HepG2 (cell line): ENCODE data around the gene CXADR. TPM values are rescaled to one million over a fixed set of nuclear protein-coding genes. Genes with fewer than 3 reads are reported as not detected.

Experiments used
- HIVEP1 ChIP-seq: sonication (generic); formaldehyde crosslinking; IDR thresholded peaks from 2 replicates; pipeline ENCODE4 v1.4.0; 2020; ENCODE audit warnings: mild to moderate bottlenecking, missing genetic modification reagents
- HNRNPK ChIP-seq: fragments of 200-400 bp; formaldehyde crosslinking; IDR thresholded peaks from 2 replicates; pipeline ENCODE4 v1.6.1; 2018; ENCODE audit warnings: low read length, low read depth, moderate library complexity, mild to moderate bottlenecking; ENCODE audit not compliant: poor library complexity, severe bottlenecking
- NCOA5 ChIP-seq: sonication (generic); formaldehyde crosslinking; IDR thresholded peaks from 2 replicates; pipeline ENCODE4 v1.4.0; 2020; ENCODE audit warnings: missing genetic modification reagents
- NFIB ChIP-seq: sonication (generic); formaldehyde crosslinking; IDR thresholded peaks from 2 replicates; pipeline ENCODE4 v1.9.0; 2021; ENCODE audit warnings: missing genetic modification reagents, mild to moderate bottlenecking, borderline replicate concordance
- PCBP1 ChIP-seq: fragments of 200-400 bp; formaldehyde crosslinking; IDR thresholded peaks from 2 replicates; pipeline ENCODE4 v1.6.1; 2017; ENCODE audit warnings: mild to moderate bottlenecking, low read depth, low read length, borderline replicate concordance
- PHF21A ChIP-seq: sonication (generic); formaldehyde crosslinking; IDR thresholded peaks from 2 replicates; pipeline ENCODE4 v1.5.0; 2020; ENCODE audit warnings: mild to moderate bottlenecking, missing genetic modification reagents
- SOX13 ChIP-seq, 3 experiments: fragments of 450-650 bp in 1 of 3; sonication (generic) in 1 of 3; formaldehyde crosslinking in 1 of 3; IDR thresholded peaks in 2 of 3; conservative IDR thresholded peaks in 1 of 3; 2 replicates each; pipeline versions ENCODE4 v1.5.0 to v1.6.1; 2016 to 2020; ENCODE audit warnings: antibody characterized with exemption in 1 of 3, mild to moderate bottlenecking in 1 of 3, missing compliant biosample characterization in 1 of 3, missing genetic modification reagents in 1 of 3, moderate library complexity in 1 of 3
- SRF ChIP-seq: IDR thresholded peaks from 2 replicates; pipeline ENCODE4 v1.6.1; 2011; ENCODE audit warnings: mild to moderate bottlenecking, low read depth, low read length, moderate library complexity
- SRY ChIP-seq: sonication (generic); formaldehyde crosslinking; IDR thresholded peaks from 2 replicates; pipeline ENCODE4 v1.8.0; 2022; ENCODE audit warnings: mild to moderate bottlenecking, missing genetic modification reagents
- STAG1 ChIP-seq: sonication (generic); formaldehyde crosslinking; IDR thresholded peaks from 2 replicates; pipeline ENCODE4 v1.4.0; 2020; ENCODE audit warnings: missing genetic modification reagents
- TEAD2 ChIP-seq: sonication (generic); formaldehyde crosslinking; IDR thresholded peaks from 2 replicates; pipeline ENCODE4 v1.9.0; 2021; ENCODE audit warnings: missing genetic modification reagents
- ZFYVE20 ChIP-seq: sonication (generic); formaldehyde crosslinking; IDR thresholded peaks from 2 replicates; pipeline ENCODE4 v1.8.0; 2023; ENCODE audit warnings: low read depth, mild to moderate bottlenecking, moderate library complexity, missing genetic modification reagents, borderline replicate concordance
- ZNF12 ChIP-seq: sonication (generic); formaldehyde crosslinking; IDR thresholded peaks from 2 replicates; pipeline ENCODE4 v1.5.0; 2020; ENCODE audit warnings: missing genetic modification reagents
- ZNF460 ChIP-seq: sonication (generic); formaldehyde crosslinking; IDR thresholded peaks from 2 replicates; pipeline ENCODE4 v1.5.1; 2020; ENCODE audit warnings: missing genetic modification reagents, mild to moderate bottlenecking, borderline replicate concordance
- ZNF564 ChIP-seq: sonication (generic); formaldehyde crosslinking; IDR thresholded peaks from 2 replicates; pipeline ENCODE4 v1.8.1; 2023; ENCODE audit warnings: mild to moderate bottlenecking, missing genetic modification reagents
- ZNF572 ChIP-seq: sonication (generic); formaldehyde crosslinking; IDR thresholded peaks from 2 replicates; pipeline ENCODE4 v1.5.1; 2020; ENCODE audit warnings: mild to moderate bottlenecking, missing genetic modification reagents
- polyA plus RNA-seq, 8 experiments: library from polyadenylated mRNA; depleted of rRNA in 3 of 8; stranded (reverse) in 7 of 8; unstranded in 1 of 8; fragments of >200 nt; fragmentation: Illumina TruSeq in 4 of 8; extraction: Trizol in 4 of 8; gene quantifications; 2 replicates each; pipeline versions ENCODE4 v1.2.1 to v1.2.3, GENCODE V29; 2011 to 2016; ENCODE audit warnings: low read depth in 4 of 8, missing spikeins in 1 of 8, mixed read lengths in 1 of 8; ENCODE audit not compliant: insufficient read depth in 1 of 8
- total RNA-seq, 5 experiments: library from RNA; depleted of rRNA; stranded (reverse); fragments of >200 nt; fragmentation: Illumina TruSeq; extraction: Trizol; gene quantifications; 2 replicates each; pipeline ENCODE4 v1.2.3, GENCODE V29; 2016; ENCODE audit warnings: low read depth in 1 of 5
- TF ChIP-seq, protein P1 (sequence below), 2 experiments: sonication (generic) in 1 of 2; formaldehyde crosslinking in 1 of 2; IDR thresholded peaks; 2 replicates each; pipeline versions ENCODE4 v1.6.1 to v1.9.0; 2014 to 2022; ENCODE audit warnings: antibody characterized with exemption in 1 of 2, borderline replicate concordance in 1 of 2, inconsistent platforms in 1 of 2, low read depth in 1 of 2, missing genetic modification reagents in 1 of 2
- TF ChIP-seq, protein P2 (sequence below): sonication (generic); formaldehyde crosslinking; IDR thresholded peaks from 2 replicates; pipeline ENCODE4 v1.4.0; 2020; ENCODE audit warnings: missing genetic modification reagents
- TF ChIP-seq, protein P3 (sequence below): sonication (generic); formaldehyde crosslinking; IDR thresholded peaks from 2 replicates; pipeline ENCODE4 v1.5.0; 2020; ENCODE audit warnings: mild to moderate bottlenecking, missing genetic modification reagents

Gene CXADR
- total and polyA plus RNA-seq, 2 of the 13 experiments (the other 11 are each of a cell fraction or from before 2014, with no cell fraction given): 86.8 to 110 TPM

DNA sequence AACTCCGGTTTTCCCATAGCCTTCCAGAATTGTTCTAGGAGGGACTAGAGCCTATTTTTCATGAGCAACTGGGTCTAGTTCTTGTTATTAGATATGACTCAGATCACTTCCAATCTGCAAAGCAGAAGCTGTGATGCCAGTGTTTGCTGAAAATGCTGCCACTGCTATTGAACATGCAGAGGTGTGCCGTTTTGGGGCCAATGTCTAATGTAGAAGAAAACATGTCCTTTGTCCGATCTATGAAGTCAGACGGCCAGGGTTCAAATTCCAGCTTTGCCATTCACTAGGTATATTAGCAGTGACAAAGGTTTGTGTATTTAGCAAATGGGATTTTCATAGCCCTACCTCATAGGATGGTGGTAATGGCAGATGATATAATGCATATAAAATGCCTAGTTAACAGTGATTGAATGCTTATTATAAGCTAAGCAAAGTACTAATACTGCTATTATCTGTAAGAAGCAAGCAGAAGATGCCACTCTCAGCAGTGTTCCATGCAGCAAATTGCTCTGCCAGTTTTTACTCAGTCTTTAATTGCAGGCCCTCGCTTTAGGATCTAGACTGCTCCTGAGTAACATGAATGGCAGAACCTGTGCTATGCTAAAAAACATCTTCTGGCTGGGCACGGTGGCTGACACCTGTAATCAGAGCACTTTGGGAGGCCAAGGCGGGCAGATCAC lies 40.1 kb upstream of the CXADR start (continued):
- TF ChIP-seq, protein P1, sequence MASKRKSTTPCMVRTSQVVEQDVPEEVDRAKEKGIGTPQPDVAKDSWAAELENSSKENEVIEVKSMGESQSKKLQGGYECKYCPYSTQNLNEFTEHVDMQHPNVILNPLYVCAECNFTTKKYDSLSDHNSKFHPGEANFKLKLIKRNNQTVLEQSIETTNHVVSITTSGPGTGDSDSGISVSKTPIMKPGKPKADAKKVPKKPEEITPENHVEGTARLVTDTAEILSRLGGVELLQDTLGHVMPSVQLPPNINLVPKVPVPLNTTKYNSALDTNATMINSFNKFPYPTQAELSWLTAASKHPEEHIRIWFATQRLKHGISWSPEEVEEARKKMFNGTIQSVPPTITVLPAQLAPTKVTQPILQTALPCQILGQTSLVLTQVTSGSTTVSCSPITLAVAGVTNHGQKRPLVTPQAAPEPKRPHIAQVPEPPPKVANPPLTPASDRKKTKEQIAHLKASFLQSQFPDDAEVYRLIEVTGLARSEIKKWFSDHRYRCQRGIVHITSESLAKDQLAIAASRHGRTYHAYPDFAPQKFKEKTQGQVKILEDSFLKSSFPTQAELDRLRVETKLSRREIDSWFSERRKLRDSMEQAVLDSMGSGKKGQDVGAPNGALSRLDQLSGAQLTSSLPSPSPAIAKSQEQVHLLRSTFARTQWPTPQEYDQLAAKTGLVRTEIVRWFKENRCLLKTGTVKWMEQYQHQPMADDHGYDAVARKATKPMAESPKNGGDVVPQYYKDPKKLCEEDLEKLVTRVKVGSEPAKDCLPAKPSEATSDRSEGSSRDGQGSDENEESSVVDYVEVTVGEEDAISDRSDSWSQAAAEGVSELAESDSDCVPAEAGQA (IDR thresholded peaks at IDR 0.05; ENCODE audit: low read depth): 0 out of 2 replicates have a peak, but pooled peaks have one; percentile 55
- TF ChIP-seq, protein P1 (CRISPR knock-in tag; IDR thresholded peaks at IDR 0.05; ENCODE audit: borderline replicate concordance): 0 out of 2 replicates have a peak, but pooled peaks have one; percentile 34
- no peak for TF ChIP-seq HNRNPK
- peak; percentile 41; the same call in 1 of the 2 replicates for TF ChIP-seq SOX13 (IDR thresholded peaks at IDR 0.05)
- TF ChIP-seq SOX13 (CRISPR knock-in tag; conservative IDR thresholded peaks at IDR 0.05 in 1 of 2, IDR thresholded peaks at IDR 0.05 in 1 of 2): peak in 1 of 2 experiments; percentile 95; a peak in 2 of 4 replicates
- TF ChIP-seq PHF21A (CRISPR knock-in tag): peak; percentile 92
- no peak for TF ChIP-seq PCBP1
- TF ChIP-seq ZNF460: no peak; the same call in 1 of the 2 replicates
- no peak for TF ChIP-seq HIVEP1 (CRISPR knock-in tag)
- peak; percentile 31; the same call in 1 of the 2 replicates for TF ChIP-seq STAG1 (CRISPR knock-in tag)
- no peak for TF ChIP-seq SRY (CRISPR knock-in tag)
- TF ChIP-seq ZNF12 (CRISPR knock-in tag): 0 out of 2 replicates have a peak, but pooled peaks have one; percentile 56
- no peak for TF ChIP-seq ZNF572 (CRISPR knock-in tag)
- TF ChIP-seq NFIB (CRISPR knock-in tag): no peak
- no peak; the same call in 1 of the 2 replicates for TF ChIP-seq ZNF564 (CRISPR knock-in tag)
- TF ChIP-seq NCOA5 (CRISPR knock-in tag): no peak
- TF ChIP-seq TEAD2: no peak
- TF ChIP-seq ZFYVE20: no peak
- TF ChIP-seq, protein P2, sequence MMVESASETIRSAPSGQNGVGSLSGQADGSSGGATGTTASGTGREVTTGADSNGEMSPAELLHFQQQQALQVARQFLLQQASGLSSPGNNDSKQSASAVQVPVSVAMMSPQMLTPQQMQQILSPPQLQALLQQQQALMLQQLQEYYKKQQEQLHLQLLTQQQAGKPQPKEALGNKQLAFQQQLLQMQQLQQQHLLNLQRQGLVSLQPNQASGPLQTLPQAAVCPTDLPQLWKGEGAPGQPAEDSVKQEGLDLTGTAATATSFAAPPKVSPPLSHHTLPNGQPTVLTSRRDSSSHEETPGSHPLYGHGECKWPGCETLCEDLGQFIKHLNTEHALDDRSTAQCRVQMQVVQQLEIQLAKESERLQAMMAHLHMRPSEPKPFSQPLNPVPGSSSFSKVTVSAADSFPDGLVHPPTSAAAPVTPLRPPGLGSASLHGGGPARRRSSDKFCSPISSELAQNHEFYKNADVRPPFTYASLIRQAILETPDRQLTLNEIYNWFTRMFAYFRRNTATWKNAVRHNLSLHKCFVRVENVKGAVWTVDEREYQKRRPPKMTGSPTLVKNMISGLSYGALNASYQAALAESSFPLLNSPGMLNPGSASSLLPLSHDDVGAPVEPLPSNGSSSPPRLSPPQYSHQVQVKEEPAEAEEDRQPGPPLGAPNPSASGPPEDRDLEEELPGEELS (CRISPR knock-in tag): peak; percentile 93
- TF ChIP-seq SRF: 0 out of 2 replicates have a peak, but pooled peaks have one; percentile 27
- TF ChIP-seq, protein P3, sequence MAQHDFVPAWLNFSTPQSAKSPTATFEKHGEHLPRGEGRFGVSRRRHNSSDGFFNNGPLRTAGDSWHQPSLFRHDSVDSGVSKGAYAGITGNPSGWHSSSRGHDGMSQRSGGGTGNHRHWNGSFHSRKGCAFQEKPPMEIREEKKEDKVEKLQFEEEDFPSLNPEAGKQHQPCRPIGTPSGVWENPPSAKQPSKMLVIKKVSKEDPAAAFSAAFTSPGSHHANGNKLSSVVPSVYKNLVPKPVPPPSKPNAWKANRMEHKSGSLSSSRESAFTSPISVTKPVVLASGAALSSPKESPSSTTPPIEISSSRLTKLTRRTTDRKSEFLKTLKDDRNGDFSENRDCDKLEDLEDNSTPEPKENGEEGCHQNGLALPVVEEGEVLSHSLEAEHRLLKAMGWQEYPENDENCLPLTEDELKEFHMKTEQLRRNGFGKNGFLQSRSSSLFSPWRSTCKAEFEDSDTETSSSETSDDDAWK (CRISPR knock-in tag): no peak
